VCaP (cell line): ENCODE data around the gene JOSD2.

ENCODE experiments used
- H3K27ac ChIP-seq: fragments of 450-650 bp; 2 replicates; pipeline ENCODE4 v1.5.1; 2017
- CTCF ChIP-seq: fragments of 450-650 bp; conservative IDR thresholded peaks from 2 replicates; pipeline ENCODE4 v1.5.1; 2017; ENCODE audit warnings: mild to moderate bottlenecking, moderate library complexity

Gene JOSD2

DNA sequence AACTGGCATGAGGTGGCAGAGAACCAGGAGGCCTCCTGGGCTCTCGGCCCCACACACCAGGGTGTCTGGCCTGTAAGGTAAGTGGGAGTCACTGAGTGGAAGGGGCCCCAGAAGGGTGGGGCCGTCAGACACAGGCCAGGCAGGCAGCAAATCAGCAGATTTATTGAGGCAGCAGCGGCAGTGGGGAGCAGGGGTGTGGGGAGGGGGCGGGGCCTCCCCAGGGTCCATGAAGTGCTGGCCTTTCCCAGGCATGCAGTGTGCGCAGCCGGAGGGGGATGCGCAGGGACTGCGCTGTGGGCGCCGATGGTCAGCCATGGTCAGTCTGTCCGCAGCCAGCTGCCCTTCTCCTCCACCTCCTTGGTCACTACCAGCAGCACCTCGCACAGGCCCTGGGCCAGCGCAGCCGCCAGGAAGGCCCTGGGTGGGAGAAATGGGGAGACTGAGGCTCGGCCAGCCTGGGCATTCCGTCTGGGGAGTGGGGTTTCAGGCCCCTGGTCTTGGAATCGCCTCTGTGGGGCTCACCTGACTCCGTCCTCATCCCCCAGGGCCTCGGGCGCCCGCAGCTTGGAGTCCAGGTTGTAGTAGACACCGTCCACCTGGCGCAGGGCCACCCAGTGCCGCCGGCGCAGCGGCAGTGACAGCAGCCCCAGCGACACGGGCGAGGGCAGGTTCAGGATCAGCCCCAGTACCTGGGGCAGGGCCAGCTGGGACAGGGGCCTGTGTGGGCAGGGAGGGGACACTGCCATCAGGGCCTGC, 5.0 kb downstream of the JOSD2 start:
- TF ChIP-seq CTCF = no peak
- no peak overlapping the region for H3K27ac ChIP-seq

- no peak for TF ChIP-seq CTCF
- H3K27ac ChIP-seq = no peak overlapping the region
These were observed 9.2 kb downstream of the JOSD2 start for GRCh38 chr19:50501568-50502475.

DNA sequence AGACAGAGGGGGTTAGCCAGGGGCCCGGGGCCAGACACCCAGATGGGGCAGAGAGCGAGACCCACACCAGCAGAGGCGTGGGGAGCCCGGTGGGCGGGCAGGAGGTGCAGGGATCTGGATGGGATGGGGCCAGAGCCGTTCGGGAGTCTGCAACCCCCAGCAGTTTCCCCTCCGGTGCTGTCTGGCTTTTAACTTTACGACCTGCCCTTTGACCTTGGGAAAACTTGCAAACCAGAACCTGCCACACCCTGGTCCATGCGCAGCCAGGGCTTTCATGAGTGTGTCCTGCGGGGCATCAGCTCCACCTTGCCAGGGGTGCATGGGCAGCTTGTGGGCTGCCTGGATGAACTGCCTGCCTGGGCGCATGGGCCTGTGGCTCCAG, 9.8 kb downstream of the JOSD2 start:
- no peak for TF ChIP-seq CTCF
- H3K27ac ChIP-seq = no peak overlapping the region

DNA sequence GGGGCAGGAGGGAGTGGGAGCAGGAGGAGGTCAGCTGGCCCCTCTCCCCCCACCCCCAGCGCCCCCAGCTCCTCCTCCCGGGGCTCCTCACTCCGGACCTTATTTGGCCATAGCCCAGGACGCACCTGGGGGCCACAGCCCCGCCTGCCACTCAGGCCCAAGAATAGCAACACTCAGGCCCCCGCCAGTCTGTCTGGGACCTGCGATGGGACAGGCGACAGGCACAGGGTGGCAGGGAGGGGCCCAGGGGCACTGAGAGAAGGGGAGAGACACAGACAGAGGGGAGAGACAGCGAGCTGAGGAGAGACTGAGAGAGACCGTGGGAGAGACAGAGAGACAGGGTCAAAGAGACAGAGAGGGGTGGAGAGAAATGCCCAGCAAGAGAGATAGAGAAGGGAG, 10.2 kb downstream of the JOSD2 start:
- H3K27ac ChIP-seq = no peak overlapping the region
- no peak for TF ChIP-seq CTCF

DNA sequence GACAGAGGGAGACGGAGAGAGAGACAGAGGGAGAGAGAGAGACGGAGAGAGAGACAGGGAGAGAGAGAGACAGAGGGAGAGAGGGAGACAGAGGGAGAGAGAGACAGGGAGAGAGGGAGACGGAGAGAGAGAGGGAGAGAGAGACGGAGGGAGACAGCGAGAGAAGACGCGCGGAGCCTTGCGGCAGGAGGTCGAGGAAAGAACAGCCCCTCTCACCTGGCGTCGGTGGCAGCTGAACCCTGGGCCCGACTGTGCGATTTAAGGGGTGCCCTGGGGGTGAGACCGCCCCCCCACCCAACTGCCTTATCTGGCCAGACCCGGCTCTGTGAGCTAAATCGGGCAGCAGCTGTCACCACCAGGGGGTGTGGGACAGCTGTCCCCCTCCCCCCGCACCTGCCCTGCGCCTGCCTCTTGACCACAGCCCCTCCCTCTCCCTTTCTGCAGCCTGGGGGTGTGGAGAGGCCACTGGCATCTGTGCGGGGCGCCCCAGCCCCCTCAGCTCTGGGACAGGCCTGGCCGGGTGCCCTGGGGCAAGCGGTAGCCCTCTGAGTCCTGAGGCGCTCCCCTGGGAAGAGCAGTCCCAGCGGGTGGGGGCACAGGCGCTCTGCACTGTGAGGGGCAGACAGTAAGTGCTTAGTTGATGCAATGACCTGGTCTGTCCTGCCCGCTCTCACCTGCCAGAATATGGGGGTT, 10.8 kb downstream of the JOSD2 start:
- no peak overlapping the region for H3K27ac ChIP-seq
- peak; percentile 46 for TF ChIP-seq CTCF

GRCh38 chr19:50498219-50499056, 12.6 kb downstream of the JOSD2 start:
- no peak overlapping the region for H3K27ac ChIP-seq
- TF ChIP-seq CTCF = no peak
